Adipocyte (in vitro differentiated cells): ENCODE measurements around the gene ASPHD1.

Source experiments
- DNase-seq: peaks from one replicate; pipeline ENCODE4 v3.0.0-alpha.2; 2015; ENCODE audit warnings: low read depth
- H3K27me3 ChIP-seq: replicated peaks from 2 replicates; pipeline ENCODE4 v1.7.0; 2013; ENCODE audit warnings: mild to moderate bottlenecking, low read length, moderate library complexity; ENCODE audit not compliant: control insufficient read depth, insufficient read depth
- H3K36me3 ChIP-seq: 2 replicates; pipeline ENCODE4 v1.7.0; 2013; ENCODE audit warnings: low read length, mild to moderate bottlenecking, moderate library complexity; ENCODE audit not compliant: control insufficient read depth, insufficient read depth, severe bottlenecking
- H3K4me1 ChIP-seq: 2 replicates; pipeline ENCODE4 v1.7.0; 2013; ENCODE audit warnings: mild to moderate bottlenecking, low read length, moderate library complexity; ENCODE audit not compliant: control insufficient read depth, insufficient read depth
- H3K4me3 ChIP-seq: 2 replicates; pipeline ENCODE4 v1.7.0; 2013; ENCODE audit warnings: mild to moderate bottlenecking, low read length, moderate library complexity
- H3K9ac ChIP-seq: 2 replicates; pipeline ENCODE4 v1.7.0; 2013; ENCODE audit warnings: mild to moderate bottlenecking, low read length, moderate library complexity
- H3K9me3 ChIP-seq: 2 replicates; pipeline ENCODE4 v1.7.0; 2013; ENCODE audit warnings: mild to moderate bottlenecking, low read length, moderate library complexity; ENCODE audit not compliant: control insufficient read depth

Gene ASPHD1

DNA sequence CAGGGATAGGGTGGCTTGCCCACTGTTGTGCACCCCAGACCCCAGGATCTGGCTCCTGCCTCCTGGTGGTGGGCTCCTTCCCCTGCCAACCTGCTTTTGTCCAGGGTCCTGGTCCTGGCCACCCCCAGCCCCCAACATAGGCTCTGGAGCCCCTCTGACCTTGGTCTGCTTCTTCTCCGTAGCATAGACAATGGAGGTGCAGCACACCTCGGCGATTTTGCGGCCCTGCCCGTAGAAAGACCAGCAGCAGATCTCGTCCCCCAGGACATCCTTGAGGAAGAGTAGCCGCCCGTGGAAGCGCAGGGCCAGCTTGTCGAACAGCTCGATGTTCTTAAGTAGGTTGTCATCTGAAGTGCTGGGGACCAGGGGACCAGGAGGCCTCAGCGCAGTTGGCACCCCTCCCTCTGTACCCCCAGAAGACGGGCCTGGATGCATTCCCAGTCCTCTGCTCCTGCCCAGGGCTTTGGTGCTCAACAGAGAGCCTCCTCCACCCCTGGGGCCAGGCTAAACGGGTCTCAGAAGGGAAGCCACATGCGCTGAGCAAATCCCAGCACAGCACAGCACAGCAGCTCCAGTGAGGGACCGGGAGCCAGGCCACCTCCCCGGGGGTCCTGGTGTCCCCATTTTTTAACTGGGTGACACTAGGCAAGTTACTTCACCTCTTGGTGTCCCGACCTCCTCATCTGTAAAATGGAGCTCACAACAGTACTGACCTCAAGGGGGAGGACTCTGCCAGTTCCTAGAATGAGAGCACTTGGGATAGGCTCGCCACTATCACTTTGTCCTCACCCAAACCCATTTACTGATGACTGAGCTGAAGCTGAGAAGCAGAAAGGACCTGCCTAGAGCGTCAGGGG, 10.8 kb downstream of the ASPHD1 start:
- Histone ChIP-seq H3K4me1 (peaks cover 7% of the 10 kb centered on the region), H3K27me3 (no peaks in the 10 kb centered on the region), H3K36me3 (peaks cover 15% of the 10 kb centered on the region), H3K9me3 (no peaks in the 10 kb centered on the region), H3K4me3 (no peak overlapping the region), H3K9ac (no peak overlapping the region)
- no peak for DNase-seq

DNA sequence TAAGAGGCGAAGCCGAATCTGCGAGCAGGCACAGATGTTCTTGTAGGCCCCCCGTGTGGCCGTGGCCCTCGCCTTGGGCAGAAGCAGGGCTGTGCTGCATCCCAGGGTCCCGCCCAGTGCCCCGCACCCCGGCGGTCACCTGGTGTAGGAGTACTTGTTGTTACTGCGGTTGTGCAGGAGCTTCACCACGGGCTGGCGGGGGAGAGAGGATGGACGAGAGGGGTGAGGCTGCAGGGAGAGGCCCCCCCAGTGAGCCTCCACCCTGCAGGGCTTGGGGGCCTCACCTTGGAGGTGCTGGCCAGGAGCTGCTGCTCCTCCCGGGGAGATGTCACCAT, 11.4 kb downstream of the ASPHD1 start:
- peaks cover 12% of the 10 kb centered on the region for H3K36me3 ChIP-seq
- DNase-seq, result no peak
- no peak overlapping the region for H3K9ac ChIP-seq
- H3K9me3 ChIP-seq, result no peaks in the 10 kb centered on the region
- H3K4me1 ChIP-seq, result peaks cover 7% of the 10 kb centered on the region
- no peaks in the 10 kb centered on the region for H3K27me3 ChIP-seq
- H3K4me3 ChIP-seq, result no peak overlapping the region

DNA sequence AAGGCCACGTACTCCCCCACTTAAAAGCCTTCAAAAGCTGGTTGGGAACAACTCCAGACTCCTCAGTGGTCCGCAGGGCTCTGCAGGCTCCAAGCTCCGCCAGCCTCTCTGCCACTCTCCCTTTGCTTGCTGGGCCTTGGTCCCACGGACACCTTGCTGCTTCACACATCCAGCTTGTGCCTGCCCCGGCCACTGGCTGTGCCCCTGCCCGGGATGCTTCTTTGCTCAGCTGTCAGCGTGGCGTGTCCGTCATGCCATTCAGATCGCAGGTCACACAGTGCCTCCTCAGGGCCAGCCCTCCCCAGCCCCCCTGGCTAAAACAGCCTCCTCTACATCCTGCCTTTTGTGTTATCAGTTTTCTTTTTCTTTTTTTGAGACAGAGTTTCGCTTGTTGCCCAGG, 11.8 kb downstream of the ASPHD1 start:
- Histone ChIP-seq H3K9ac (no peak overlapping the region), H3K36me3 (peaks cover 11% of the 10 kb centered on the region), H3K9me3 (no peaks in the 10 kb centered on the region), H3K4me1 (peaks cover 7% of the 10 kb centered on the region), H3K4me3 (no peak overlapping the region), H3K27me3 (no peaks in the 10 kb centered on the region)
- DNase-seq, result no peak

DNA sequence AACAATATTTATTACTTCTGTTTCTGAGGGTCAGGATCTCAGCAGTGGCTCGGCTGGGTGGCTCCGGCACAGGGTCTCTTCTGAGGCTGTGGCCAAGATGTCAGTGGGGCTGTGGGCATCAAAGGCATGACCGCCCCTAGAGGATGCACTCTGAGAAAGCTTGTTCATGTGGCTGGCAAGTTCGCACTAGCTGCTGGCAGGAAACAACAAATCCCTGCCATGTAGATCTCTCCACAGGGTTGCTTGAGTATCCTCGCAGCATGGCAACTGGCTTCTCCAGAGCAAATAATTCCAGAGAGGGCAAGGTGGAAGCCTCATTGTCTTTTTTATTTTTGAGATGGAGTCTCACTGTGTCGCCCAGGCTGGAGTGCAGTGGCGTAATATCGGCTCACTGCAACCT, 13.2 kb downstream of the ASPHD1 start:
- Histone ChIP-seq H3K9me3 (no peaks in the 10 kb centered on the region), H3K27me3 (no peaks in the 10 kb centered on the region), H3K36me3 (peaks cover 17% of the 10 kb centered on the region), H3K4me3 (no peak overlapping the region), H3K4me1 (peaks cover 7% of the 10 kb centered on the region), H3K9ac (no peak overlapping the region)
- DNase-seq, result no peak

DNA sequence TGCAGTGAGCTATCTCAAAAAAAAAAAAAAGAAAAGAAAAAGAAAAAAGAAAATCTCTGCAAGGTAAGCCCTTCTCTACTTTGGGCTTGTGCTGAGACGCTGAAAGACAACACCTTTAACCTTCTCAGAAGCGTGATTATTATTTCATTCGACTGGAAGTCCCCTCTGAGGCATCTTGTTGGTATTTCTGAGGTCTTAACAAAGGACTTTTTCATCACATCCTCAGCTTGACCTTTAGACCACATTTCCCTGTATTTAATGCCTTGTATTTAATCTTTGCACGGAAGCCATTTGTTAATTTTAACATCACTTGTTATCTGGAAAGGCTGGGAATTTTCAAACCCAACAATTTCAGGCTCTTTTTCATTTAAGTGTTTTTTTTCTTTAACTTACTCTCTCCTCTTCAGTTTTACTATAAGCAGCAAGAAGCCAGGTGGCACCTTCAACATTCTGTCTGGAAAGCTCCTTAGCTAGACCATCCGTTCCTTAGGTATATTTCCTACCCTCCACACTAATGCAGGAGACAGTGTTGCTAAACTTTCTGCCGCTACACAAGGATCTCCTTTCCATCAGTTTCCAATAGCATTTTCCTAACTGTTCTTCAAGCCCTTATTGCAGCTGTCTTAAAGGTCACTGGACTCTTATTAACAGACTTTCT, 15.4 kb downstream of the ASPHD1 start:
- Histone ChIP-seq H3K4me3 (no peak overlapping the region), H3K36me3 (peaks cover 34% of the 10 kb centered on the region), H3K4me1 (no peaks in the 10 kb centered on the region), H3K9me3 (no peaks in the 10 kb centered on the region), H3K9ac (no peak overlapping the region), H3K27me3 (no peaks in the 10 kb centered on the region)
- DNase-seq, result no peak

DNA sequence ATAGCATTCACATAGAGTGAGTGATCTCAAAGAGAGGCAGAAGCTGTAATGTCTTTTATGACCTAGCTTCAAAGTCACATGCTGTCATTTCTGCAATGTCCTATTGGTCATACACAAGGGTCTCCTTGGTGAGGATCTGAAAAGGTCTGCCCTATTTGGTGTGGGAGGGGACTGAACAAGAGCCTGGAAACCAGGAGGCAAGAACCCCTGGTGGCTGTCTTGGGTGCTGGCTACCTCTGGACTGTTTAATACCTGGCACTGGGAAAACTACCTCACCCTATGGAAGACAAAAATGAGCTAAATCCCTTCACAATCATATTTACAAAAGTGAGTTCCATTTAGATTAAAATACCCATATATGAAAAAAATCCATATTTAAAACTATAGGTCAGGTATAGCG, 16.7 kb downstream of the ASPHD1 start:
- Histone ChIP-seq H3K9ac (no peak overlapping the region), H3K4me1 (no peaks in the 10 kb centered on the region), H3K9me3 (no peaks in the 10 kb centered on the region), H3K27me3 (no peaks in the 10 kb centered on the region), H3K36me3 (peaks cover 41% of the 10 kb centered on the region), H3K4me3 (no peak overlapping the region)
- no peak for DNase-seq

DNA sequence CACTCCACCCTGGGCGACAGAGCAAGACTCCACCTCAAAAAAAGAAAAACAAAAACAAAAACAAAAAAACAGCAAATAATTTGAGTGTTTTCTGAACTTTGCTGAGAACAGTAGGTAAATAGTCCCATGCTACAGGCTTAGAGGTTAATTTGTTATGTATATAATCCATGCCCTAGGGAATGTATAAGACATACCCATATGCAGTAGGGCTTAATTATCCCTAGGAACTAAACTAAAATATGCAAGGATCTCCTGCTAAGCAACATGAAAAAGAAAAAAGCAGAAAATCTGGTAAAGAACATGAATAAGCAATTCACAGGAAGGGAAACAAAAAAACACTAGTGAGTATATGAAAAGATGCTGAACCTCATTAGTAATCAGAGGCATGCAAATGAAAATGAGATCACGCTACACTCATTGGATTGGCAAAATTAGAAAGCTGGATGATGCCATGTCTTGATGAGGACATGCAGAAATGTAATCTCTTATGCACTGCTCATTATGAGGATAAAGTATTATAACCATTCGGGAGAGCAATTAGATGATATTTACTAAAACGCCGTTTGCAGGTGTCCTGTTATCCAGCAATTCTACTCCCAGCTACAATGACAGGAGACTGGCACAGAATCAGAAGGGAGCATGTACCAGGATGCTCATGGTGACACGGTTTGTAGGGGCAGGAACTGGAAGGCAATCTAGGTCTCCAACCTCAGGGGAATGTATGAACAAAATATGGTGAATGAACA, 20.2 kb downstream of the ASPHD1 start:
- Histone ChIP-seq H3K36me3 (peaks cover 42% of the 10 kb centered on the region), H3K9me3 (no peaks in the 10 kb centered on the region), H3K27me3 (no peaks in the 10 kb centered on the region), H3K4me1 (peaks cover 4% of the 10 kb centered on the region), H3K4me3 (no peak overlapping the region), H3K9ac (no peak overlapping the region)
- DNase-seq, result no peak

DNA sequence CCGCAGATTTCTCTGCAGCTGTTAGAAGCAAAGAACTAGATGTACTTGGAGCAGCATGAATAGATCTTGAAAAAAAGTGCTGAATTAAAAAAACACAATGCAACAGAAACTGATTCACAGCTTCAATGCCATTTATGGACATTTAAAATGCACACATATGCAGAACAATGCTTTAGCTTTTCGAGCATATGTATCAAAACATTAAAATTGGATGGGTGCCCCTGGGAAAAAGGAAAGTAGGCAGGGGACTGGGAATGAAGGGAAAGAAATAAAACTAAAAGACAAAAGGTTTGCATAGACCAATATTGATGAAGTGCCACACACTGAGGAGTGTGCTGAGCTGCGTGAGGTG, 20.7 kb downstream of the ASPHD1 start:
- peaks cover 4% of the 10 kb centered on the region for H3K4me1 ChIP-seq
- no peak overlapping the region for H3K9ac ChIP-seq
- peaks cover 42% of the 10 kb centered on the region for H3K36me3 ChIP-seq
- H3K9me3 ChIP-seq, result no peaks in the 10 kb centered on the region
- no peak overlapping the region for H3K4me3 ChIP-seq
- DNase-seq, result no peak
- no peaks in the 10 kb centered on the region for H3K27me3 ChIP-seq

DNA sequence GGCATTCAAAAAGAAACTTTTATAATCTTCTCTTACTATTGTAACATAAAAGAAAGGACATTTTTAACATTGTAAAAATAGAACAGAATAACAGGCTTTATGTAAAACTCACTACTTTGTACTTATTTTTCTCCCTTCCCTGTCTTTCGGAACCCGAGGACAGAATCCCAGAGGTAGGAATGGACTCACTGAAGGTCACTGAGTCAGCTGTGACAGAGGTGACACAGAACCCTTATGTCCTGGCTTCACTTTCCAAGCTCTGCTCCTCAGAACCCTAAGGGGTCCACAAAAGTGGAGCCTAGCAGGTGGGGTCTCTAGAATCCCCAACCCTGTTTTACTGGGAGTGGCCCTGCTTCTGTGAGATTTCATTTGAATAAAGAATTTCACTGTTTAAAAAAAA, 22.0 kb downstream of the ASPHD1 start:
- H3K4me1 ChIP-seq, result peaks cover 14% of the 10 kb centered on the region
- no peak overlapping the region for H3K4me3 ChIP-seq
- H3K27me3 ChIP-seq, result no peaks in the 10 kb centered on the region
- H3K9ac ChIP-seq, result no peak overlapping the region
- H3K9me3 ChIP-seq, result no peaks in the 10 kb centered on the region
- DNase-seq, result no peak
- H3K36me3 ChIP-seq, result peaks cover 42% of the 10 kb centered on the region

DNA sequence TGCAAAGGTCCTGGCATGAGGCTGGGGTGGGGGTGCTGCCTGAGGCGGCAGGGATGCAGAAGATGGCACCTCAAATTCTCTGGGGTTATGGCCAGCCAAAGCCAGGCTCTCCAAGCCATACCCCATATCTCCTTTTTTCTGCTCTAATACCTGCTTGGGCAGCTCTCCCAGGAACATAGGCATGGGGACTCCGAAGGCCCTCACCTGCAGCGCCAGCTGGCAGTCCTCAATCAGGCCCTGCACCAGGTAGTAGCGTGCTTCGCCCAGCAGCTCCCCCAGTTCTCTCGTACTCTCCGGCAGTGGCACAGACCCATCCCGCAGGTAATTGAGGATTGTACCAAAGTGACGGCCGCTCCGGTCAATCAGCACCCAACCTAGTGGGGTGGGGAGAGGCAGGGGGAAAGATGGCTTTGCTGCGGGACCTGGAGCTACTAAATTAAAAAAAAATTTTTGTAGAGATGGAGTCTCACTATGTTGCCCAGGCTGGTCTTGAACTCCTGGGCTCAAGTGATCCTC, 22.8 kb downstream of the ASPHD1 start:
- Histone ChIP-seq H3K4me1 (peaks cover 16% of the 10 kb centered on the region), H3K36me3 (peaks cover 37% of the 10 kb centered on the region), H3K4me3 (no peak overlapping the region), H3K9me3 (no peaks in the 10 kb centered on the region), H3K9ac (no peak overlapping the region), H3K27me3 (no peaks in the 10 kb centered on the region)
- DNase-seq, result no peak

DNA sequence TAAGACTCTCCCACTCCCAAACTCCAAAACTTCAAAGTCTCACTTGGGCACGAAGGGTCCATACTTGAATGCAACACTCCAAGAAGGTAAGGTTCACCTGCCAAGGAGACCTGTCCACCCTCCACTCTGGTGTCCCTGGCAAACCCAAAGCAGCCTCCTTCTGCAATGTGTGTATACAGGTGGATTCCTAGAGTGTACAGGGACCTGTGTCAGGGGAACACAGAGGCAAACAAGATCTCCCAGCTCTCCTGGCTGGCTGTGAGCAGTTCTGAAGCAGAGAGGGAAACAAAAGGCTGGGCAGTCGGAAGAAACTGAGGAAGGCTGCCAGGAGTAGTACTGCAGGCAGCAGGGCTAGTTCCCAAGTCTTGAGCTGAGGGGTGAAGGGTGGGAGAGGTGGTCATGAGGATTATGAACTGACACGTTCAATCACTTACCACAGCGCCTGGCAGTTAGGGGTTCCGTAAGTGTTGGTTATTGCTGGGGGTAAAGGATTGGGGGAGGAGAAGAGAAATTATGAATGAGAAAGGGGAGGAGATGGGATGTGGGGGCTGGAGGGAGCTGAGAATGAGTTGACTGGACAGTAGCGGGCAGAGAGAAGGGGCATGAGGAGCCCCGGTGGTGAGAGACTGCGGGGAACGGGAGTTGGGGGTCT, 24.9 kb downstream of the ASPHD1 start:
- Histone ChIP-seq H3K4me3 (peak overlapping the region; percentile 76), H3K36me3 (peaks cover 24% of the 10 kb centered on the region), H3K27me3 (no peaks in the 10 kb centered on the region), H3K9ac (peak overlapping the region; percentile 89), H3K9me3 (no peaks in the 10 kb centered on the region), H3K4me1 (peaks cover 16% of the 10 kb centered on the region)
- peak; percentile 35 for DNase-seq
